GM19467 (cell line): Measurements from ENCODE around the gene UFC1.

Experiments used
- ATAC-seq: cut with Tn5 transposase; IDR thresholded peaks from one replicate; pipeline ENCODE4 v1.9.1; 2021; ENCODE audit warnings: mild to moderate bottlenecking, moderate library complexity; ENCODE audit not compliant: unreplicated experiment

UFC1 gene

DNA sequence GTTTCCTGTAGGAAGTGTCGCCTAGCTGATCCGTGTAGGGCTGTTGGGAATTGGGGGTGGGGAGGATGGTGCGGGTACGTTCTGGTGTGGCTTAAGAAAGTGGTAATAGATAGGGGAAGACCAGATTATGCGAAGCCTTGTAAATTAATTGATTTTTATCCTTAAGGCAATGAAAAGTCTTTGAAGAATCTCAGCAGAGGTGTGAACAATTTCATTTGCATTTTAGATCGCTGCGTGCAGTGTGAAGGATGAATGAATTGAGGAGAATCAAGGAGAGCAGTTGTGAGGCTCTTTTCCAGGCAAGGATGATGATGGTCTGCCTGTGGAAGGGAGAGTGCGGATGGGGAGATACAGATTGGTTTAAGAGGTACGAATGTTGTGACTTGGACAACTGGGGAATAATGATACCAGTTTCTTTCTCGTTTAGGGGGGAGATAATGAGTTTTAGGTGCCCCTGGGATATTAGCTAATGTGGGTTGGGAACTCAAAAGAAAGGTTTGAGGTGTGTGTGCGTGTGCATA is 20.5 kb upstream of the UFC1 start:
- ATAC-seq = no peak

DNA sequence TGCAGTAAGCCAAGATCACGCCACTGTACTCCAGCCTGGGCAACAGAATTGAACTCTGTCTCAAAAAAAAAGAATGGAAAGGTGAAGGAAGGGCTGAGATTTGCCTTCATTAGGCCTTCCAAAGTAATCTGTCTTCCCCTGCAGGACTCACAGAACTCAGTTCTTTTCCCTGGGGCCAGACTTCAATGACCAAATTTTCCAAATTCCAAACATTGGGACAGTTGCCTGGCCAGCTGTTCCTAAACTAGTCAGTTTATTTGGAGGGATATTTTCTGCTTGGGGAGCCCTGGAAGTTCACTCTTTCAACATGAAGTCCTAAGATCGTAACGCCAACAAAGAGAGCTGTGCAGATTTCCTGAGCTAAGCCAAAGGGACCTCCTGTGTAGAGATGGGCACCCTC is 15.9 kb upstream of the UFC1 start:
- no peak for ATAC-seq

DNA sequence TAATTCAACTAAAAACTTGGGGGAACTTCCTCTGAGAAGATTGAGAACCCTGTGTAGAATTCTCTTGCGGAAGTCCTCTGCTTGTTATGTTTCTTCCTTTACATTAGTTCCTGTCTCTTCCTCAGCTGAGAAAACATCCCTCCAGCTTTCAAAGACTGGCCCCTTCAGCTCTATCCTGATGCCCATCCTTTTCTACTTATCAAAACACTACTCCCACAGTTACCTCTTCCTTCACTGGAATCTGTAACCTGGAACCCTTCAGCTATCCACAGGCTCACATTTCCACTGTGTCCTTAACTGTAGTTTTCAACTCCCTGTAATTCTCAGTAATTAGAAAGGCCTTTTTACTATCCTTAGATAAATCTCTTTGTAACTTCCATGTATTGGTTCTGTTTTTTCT is 15.3 kb upstream of the UFC1 start:
- ATAC-seq = no peak

DNA sequence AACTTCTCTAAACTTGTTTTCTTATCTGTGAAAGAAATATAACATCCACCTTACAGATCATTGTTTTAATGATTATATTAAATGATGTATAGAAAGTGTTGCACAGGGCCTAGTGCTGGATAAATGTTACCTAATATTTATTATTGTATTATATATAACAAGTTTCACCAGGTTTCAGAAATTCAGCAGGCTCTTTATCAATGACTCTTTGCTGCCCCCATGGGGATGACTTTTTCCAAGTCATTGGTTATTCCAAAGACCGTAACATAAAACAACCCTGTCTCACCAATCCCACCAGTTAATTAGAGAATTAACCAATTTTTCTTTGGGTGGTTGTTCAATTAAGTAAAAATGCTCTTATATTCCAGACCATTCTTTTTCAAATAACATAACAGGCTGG is 14.0 kb upstream of the UFC1 start:
- no peak for ATAC-seq

DNA sequence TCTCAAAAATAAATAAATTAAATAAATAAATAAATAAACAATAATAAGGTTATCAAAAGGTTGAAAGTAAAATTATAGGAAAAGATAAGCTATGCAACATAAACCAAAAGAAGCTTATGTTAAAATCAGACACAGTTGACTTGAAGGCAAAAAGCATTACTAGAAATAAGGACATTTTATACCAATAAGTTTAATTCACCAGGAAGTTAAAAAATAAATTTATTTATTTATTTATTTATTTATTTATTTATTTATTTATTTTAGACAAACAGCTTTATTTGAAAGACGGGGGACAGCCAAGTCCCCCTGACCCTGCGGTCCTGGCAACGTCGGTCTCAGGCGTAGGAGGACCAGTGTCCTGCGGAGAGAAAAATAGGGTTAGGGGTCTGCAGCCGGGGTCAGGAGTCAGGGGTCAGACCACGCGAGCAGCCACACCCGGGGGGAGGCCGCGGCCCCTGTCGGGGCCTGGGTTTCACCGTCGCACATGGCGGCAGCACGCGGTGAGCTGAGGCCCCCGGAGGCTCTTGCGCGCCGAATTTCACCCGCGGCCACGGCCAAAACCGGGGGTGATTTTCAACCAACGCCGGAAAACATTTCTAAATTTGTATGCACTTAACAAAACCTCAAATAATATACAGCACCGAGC is 12.9 kb upstream of the UFC1 start:
- no peak for ATAC-seq

DNA sequence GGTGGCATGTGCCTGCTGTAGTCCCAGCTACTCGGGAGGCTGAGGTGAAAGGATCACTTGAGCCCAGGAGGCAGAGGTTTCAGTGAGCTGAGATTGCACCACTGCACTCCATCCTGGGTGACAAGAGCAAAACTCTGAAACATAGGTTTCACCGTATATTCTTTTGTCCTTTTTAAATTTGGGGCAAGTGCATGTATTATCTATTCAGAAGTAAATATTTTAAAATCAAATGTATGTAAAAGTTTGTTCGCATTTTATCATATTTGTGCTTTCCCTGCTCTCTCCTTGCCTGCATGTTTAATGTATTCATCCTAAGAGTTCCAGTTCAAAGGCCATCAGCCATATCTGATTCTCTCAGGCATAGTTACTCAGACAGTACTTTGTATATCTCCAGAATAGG is 7.9 kb upstream of the UFC1 start:
- ATAC-seq = no peak

DNA sequence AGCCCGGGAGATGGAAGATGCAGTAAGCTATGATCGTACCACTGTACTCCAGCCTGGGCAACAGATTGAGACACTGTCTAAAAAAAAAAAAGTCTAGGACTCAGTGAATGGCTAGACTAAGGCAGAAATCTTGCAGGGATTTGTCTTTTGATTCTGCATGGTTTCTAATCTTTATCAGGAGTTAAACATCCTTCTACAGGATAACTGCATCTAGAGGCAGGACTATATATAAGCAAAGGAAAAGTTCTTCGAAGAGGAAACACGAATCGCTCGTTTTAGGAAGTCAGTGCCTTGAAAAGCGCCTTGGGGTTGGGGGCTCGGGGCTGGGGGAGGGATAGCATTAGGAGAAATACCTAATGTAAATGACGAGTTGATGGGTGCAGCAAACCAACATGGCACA is 602 bp upstream of the UFC1 start:
- ATAC-seq = no peak

DNA sequence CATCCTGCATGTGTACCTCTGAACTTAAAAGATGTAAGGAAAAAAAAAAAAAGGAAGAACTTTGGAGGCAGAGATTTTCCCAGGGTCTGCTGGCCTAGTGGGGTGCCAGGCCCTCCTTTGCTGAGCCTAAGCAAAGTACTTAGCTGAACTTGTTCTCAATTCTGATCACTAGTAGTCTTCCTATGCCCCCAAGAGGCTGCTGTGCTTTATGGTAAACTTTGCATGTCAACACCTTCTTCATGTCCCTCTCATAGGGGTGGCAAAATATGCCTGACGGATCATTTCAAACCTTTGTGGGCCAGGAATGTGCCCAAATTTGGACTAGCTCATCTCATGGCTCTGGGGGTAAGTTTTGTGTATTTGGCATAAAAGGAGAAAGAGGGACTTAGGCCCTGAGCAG is 4.1 kb downstream of the UFC1 start:
- ATAC-seq = no peak

DNA sequence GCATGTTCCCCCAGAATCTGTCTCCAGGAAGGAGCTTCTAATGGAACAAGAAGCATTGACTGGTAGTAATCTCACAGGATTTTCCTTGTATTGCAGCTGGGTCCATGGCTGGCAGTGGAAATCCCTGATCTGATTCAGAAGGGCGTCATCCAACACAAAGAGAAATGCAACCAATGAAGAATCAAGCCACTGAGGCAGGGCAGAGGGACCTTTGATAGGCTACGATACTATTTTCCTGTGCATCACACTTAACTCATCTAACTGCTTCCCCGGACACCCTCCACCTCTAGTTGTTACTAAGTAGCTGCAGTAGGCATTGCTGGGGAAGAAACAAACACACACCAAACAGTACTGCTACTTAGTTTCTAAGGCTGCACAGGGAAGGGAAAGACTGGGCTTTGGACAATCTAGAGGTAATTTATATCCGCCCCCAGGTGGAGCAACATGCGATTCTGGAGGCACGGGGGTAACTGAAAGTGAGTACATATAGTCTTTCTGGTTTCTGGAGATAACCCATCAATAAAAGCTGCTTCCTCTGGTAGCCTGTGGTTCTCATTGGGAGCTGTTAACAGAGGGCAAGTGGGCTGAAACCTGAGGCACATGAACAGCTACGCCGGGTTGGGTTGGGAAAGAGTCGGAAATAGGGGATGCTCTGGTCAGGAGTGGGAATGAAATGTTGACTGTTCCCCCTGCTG is 4.7 kb downstream of the UFC1 start:
- peak; percentile 6 for ATAC-seq

DNA sequence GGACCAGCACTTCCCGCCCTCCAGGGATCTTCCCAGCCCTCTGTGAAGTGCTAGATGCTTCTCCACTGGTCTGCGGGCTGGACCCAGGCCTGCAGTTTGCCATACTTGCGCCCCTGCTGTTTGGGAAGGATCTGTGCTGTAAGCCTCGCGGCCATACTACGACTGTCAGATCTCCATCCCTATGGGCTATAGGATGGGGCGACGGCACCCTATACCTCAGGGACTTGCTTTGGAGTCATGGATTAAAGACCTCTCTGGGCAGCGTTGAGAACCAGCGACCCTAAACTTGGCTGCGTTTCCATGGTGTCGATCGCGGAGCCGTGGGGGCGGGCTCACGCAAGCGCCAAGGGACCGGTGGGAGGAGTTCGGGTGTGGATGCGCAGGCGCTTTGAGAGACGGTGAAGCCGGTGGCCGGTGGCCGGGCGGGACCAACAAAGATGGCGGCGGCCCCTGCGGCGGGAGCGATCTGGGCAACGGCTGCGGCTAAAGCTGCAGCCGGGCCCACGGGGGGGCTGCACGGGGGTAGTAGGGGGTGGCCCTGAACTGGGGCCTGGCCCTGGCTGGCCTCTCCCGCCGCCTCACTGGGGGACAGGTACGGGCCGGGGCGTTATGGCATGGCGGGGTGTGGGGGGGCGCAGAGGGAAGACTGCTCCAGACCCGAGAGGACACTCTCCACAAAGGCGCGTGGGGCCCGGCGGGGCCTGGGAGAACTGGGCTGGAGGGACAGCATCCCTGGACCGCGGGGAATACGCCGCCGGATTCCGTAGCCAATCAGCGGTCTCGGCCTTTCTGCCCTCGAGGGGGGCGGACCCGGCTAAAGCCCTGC is 5.5 kb downstream of the UFC1 start, which contains the start of gene USP21:
USP21 (plus strand) TSS at position 414 of the 826 bp plus-strand sequence. CDS start 1,141 bp downstream, outside the sequence.
- peak; percentile 70 for ATAC-seq

DNA sequence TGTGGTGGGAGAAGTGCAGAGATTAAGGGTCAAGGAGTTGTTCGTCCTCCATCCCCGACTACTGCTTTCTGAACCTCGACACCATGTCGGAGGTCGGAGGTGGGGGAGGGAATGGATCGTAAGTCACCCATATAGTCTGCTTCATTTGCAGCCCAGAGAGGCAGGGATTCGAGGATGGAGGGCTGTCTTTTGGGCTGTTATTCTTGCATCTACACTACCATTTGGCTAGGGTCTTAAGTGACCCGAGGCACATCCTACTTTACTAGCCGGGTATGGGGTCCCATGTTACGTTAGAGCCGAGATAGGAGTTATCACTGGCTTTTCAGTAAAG is 6.1 kb downstream of the UFC1 start:
- no peak for ATAC-seq

DNA sequence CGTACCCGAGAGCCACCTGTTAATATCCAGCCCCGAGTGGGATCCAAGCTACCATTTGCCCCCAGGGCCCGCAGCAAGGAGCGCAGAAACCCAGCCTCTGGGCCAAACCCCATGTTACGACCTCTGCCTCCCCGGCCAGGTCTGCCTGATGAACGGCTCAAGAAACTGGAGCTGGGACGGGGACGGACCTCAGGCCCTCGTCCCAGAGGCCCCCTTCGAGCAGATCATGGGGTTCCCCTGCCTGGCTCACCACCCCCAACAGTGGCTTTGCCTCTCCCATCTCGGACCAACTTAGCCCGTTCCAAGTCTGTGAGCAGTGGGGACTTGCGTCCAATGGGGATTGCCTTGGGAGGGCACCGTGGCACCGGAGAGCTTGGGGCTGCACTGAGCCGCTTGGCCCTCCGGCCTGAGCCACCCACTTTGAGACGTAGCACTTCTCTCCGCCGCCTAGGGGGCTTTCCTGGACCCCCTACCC is 6.9 kb downstream of the UFC1 start:
- ATAC-seq = no peak

DNA sequence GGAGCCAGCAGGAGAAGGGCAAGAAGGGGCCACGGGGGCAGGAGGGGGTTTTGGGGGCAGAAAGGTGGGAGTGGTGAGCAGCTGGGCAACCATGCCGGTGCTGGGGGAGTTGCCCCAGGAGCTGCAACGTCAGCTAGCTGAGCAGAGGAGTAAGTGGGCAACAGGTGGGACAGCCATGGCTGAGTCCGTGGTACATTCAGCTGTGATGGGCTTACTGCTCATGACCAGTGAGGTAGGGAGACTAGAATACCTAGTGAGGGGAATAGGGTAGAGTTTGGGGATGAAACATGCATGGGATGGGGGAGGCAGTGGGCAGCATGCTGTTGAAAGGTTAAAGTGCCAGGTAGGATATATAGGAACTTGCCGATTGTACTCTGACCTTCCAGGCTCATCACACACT is 7.9 kb downstream of the UFC1 start:
- ATAC-seq = no peak

DNA sequence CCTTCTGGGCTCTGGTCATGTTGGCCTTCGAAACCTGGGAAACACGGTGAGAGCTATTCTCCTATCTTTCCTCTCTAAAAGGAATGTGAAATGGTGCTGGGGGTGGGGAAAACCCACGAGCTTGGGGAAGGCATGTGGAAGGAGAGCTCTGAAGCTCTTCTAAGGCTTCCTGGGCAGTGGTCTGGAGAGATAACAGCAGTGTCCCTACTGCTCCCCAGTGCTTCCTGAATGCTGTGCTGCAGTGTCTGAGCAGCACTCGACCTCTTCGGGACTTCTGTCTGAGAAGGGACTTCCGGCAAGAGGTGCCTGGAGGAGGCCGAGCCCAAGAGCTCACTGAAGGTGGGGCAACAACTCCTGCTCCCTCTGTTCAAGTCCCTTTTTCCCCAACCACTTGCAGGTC is 8.3 kb downstream of the UFC1 start:
- no peak for ATAC-seq

DNA sequence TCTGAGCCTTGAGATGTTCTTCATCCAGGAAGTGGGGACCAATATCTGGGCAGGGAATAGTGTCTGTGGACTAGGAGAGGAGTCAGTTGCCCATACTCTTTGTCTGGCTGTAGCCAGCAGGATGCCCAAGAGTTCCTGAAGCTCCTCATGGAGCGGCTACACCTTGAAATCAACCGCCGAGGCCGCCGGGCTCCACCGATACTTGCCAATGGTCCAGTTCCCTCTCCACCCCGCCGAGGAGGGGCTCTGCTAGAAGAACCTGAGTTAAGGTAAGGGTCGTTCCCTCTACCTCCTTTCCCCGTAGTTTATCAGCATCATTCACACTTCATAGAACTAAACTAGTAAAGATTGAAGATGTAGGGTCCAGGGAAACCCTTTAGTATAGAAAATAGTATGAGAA is 9.0 kb downstream of the UFC1 start:
- ATAC-seq = no peak

DNA sequence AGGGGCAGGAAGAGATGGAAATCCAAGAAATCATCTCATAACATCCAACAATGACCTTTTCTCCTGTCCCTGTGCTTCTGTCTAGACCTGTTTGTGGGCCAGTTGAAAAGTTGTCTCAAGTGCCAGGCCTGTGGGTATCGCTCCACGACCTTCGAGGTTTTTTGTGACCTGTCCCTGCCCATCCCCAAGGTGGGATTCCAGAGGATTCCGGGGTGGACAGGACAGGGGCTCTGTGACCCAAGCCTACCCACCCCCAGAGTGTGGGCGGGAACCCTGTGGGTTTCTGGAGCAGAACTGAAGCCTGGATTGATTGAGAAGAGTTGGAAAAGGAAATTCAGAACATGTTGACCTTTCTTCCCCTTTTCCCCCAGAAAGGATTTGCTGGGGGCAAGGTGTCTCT is 10.0 kb downstream of the UFC1 start:
- no peak for ATAC-seq

DNA sequence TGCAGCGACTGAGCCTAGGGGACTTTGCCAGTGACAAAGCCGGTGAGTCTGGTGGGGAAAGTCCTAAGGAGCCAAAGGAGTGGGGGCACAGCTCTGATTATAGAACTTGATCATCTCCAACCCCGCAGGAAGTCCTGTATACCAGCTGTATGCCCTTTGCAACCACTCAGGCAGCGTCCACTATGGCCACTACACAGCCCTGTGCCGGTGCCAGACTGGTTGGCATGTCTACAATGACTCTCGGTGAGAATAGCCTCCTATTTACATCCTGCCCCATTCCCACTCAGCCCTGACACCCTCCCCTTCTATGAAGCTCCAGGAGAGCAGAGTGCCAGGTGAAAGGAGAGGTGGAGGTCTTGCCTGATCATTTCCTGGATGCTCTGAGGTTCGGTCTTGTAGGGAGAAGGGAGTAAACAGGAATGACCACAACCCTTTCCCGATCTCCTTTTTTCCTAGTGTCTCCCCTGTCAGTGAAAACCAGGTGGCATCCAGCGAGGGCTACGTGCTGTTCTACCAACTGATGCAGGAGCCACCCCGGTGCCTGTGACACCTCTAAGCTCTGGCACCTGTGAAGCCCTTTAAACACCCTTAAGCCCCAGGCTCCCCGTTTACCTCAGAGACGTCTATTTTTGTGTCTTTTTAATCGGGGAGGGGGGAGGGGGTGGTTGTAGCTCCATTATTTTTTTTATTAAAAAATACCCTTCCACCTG is 11.3 kb downstream of the UFC1 start:
- ATAC-seq = no peak

DNA sequence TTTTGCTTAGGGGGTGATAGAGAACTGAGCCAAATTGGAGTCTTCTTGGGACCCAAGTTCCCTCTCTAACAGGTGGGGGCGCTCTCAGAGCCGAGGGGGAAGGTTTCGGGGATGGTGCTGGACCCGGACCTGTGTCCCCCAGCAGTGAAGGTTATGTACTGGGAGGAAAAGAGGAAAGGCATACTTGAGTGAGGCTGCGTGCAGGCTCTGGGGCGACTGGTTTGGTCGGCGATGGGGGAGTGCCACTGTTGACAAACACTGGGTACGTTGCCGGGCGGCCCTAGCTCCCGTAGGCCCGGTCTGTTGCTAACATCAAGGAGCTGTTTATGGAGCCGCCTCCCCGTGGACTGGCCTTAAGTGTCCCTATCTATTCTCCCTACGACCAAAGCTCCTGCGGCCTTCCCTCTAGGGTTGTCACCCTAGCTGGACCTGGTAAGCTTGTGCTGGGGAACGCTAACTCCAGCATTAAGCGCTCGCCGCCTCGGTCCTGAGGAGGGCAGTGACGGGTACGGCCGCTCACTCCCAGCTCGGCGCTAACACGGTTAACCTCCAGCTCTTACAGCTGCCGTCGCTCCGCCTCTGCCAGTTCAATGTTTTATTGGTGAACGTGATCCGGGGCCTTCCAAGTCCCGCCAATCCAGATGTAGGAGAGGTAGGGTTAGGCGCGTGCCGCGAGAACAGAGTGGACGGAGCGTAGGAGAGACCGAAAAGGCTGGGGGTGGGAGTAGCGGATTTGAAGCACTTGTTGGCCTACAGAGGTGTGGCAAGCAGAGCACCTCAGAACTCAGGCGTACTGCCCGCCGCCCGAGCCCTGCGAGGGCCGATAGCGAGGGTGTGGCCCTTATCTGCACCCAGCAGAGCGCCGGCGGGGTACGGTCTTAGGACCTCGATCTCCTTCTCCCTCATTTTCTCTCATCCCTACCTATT is 12.2 kb downstream of the UFC1 start, which contains the start of gene PPOX:
PPOX (plus strand) TSS at position 685 of the 927 bp plus-strand sequence. CDS start 422 bp downstream, outside the sequence.
- ATAC-seq = peak; percentile 92

DNA sequence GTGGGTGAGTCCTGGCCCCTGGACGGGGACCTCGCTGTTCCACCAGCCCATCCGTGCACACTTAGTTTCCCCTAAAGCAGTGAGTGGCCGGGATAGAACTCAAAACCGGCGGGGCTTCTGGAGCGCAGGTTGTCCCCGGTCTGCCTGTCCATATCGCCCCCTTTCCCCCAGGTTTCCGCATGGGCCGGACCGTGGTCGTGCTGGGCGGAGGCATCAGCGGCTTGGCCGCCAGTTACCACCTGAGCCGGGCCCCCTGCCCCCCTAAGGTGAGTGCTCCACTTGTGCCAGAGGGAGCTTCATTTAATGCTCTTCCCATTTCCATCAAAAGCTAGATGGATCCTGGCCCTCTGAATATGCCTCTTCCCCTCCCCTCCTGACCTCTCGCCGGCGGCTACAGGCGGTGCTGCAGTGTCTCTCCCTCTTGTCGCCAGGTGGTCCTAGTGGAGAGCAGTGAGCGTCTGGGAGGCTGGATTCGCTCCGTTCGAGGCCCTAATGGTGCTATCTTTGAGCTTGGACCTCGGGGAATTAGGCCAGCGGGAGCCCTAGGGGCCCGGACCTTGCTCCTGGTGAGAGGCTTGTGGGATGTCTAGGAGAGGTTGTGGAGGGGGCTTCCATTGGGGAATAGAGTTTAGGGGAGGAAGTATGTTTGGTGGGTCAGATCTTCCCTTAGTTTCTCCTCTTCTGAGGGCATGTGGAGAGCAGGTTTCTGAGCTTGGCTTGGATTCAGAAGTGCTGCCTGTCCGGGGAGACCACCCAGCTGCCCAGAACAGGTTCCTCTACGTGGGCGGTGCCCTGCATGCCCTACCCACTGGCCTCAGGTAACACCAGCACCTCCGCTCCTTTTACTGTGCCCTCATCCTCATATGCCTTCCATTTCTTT is 13.1 kb downstream of the UFC1 start:
- ATAC-seq = no peak
